Renal pelvis (tissue), 3 donors: ENCODE results near the gene C1QL4. TPM values are rescaled to one million over a fixed set of nuclear protein-coding genes. Genes with fewer than 3 reads are reported as not detected.

Experiments used
- polyA plus RNA-seq, 3 donors: library from polyadenylated mRNA; unstranded; fragments of 120-200 nt; gene quantifications; one replicate each; pipeline ENCODE4 v1.2.1, GENCODE V29; 2013; ENCODE audit not compliant: insufficient read length in 3 of 3

C1QL4 gene
- polyA plus RNA-seq, 3 donors = 1.2 to 2.0 (median 1.3) TPM

Other genes starting within 250 kb of the C1QL4 start
- under 1 TPM; 0.34 to 0.50 (median 0.35) TPM for gene DHH, start 242.4 kb downstream of the C1QL4 start, polyA plus RNA-seq
- 10 to 100 TPM; 59.6 to 91.0 (median 90.9) TPM for gene LMBR1L, start 226.3 kb downstream of the C1QL4 start, polyA plus RNA-seq
- 1,000 to 10,000 TPM in 2 of 3 donors, 100 to 1,000 TPM in 1; 971 to 1,231 (median 1,109) TPM for gene TUBA1B, start 205.8 kb downstream of the C1QL4 start, polyA plus RNA-seq
- 100 to 1,000 TPM; 364 to 473 (median 401) TPM for gene TUBA1A, start 148.1 kb downstream of the C1QL4 start, polyA plus RNA-seq
- gene TUBA1C, start 72.1 kb downstream of the C1QL4 start, polyA plus RNA-seq = 100 to 1,000 TPM; 140 to 152 (median 142) TPM
- gene PRPH, start 42.0 kb downstream of the C1QL4 start, polyA plus RNA-seq = under 1 TPM; 0.30 to 0.56 (median 0.47) TPM
- 10 to 100 TPM; 22.4 to 37.1 (median 26.6) TPM for gene TROAP, start 13.9 kb downstream of the C1QL4 start, polyA plus RNA-seq
- 10 to 100 TPM; 16.1 to 25.4 (median 24.5) TPM for gene DNAJC22, start 9.7 kb upstream of the C1QL4 start, polyA plus RNA-seq
- gene SPATS2, start 30.3 kb upstream of the C1QL4 start, polyA plus RNA-seq = 10 to 100 TPM; 42.5 to 53.3 (median 51.5) TPM
- 1 to 10 TPM; 6.4 to 8.0 (median 6.7) TPM for gene KCNH3, start 201.8 kb upstream of the C1QL4 start, polyA plus RNA-seq
- gene MCRS1, start 231.0 kb upstream of the C1QL4 start, polyA plus RNA-seq = 10 to 100 TPM; 72.6 to 81.3 (median 77.1) TPM